H1 (cell line): ENCODE results near the gene NKD2. TPM values are rescaled to one million over a fixed set of nuclear protein-coding genes. Genes with fewer than 3 reads are reported as not detected.

Experiments
- polyA plus RNA-seq, 7 experiments: library from polyadenylated mRNA; depleted of rRNA in 3 of 7; stranded (reverse) in 5 of 7; unstranded in 2 of 7; fragments of >200 nt in 5 of 7; fragments of 200-250 nt in 2 of 7; gene quantifications; 1 replicate in 5 of 7; 2 replicates in 1 of 7; 4 replicates in 1 of 7; pipeline versions ENCODE4 v1.2.1 to v1.2.3, GENCODE V29; 2011 to 2013; ENCODE audit warnings: missing spikeins in 2 of 7, mixed read lengths in 2 of 7
- total RNA-seq: library from RNA; stranded (reverse); fragmentation: NEBNext Ultra II Directional; extraction: Animal tissue kit (Norgen Biotek cat#: 25700); gene quantifications from 2 replicates; pipeline ENCODE4 v1.2.1, GENCODE V29; 2021
- TF ChIP-seq, protein P1 (sequence below): fragments of 300-600 bp; sonication (generic); IDR thresholded peaks from 2 replicates; pipeline ENCODE4 v1.7.1; 2012; ENCODE audit warnings: low read length, moderate library complexity, mild to moderate bottlenecking, inconsistent platforms; ENCODE audit not compliant: insufficient replicate concordance

Gene NKD2
- total and polyA plus RNA-seq, 2 of the 8 experiments (the other 6 are each of a cell fraction or from before 2014, with no cell fraction given): 5.5 to 7.9 TPM

- TF ChIP-seq, protein P1, sequence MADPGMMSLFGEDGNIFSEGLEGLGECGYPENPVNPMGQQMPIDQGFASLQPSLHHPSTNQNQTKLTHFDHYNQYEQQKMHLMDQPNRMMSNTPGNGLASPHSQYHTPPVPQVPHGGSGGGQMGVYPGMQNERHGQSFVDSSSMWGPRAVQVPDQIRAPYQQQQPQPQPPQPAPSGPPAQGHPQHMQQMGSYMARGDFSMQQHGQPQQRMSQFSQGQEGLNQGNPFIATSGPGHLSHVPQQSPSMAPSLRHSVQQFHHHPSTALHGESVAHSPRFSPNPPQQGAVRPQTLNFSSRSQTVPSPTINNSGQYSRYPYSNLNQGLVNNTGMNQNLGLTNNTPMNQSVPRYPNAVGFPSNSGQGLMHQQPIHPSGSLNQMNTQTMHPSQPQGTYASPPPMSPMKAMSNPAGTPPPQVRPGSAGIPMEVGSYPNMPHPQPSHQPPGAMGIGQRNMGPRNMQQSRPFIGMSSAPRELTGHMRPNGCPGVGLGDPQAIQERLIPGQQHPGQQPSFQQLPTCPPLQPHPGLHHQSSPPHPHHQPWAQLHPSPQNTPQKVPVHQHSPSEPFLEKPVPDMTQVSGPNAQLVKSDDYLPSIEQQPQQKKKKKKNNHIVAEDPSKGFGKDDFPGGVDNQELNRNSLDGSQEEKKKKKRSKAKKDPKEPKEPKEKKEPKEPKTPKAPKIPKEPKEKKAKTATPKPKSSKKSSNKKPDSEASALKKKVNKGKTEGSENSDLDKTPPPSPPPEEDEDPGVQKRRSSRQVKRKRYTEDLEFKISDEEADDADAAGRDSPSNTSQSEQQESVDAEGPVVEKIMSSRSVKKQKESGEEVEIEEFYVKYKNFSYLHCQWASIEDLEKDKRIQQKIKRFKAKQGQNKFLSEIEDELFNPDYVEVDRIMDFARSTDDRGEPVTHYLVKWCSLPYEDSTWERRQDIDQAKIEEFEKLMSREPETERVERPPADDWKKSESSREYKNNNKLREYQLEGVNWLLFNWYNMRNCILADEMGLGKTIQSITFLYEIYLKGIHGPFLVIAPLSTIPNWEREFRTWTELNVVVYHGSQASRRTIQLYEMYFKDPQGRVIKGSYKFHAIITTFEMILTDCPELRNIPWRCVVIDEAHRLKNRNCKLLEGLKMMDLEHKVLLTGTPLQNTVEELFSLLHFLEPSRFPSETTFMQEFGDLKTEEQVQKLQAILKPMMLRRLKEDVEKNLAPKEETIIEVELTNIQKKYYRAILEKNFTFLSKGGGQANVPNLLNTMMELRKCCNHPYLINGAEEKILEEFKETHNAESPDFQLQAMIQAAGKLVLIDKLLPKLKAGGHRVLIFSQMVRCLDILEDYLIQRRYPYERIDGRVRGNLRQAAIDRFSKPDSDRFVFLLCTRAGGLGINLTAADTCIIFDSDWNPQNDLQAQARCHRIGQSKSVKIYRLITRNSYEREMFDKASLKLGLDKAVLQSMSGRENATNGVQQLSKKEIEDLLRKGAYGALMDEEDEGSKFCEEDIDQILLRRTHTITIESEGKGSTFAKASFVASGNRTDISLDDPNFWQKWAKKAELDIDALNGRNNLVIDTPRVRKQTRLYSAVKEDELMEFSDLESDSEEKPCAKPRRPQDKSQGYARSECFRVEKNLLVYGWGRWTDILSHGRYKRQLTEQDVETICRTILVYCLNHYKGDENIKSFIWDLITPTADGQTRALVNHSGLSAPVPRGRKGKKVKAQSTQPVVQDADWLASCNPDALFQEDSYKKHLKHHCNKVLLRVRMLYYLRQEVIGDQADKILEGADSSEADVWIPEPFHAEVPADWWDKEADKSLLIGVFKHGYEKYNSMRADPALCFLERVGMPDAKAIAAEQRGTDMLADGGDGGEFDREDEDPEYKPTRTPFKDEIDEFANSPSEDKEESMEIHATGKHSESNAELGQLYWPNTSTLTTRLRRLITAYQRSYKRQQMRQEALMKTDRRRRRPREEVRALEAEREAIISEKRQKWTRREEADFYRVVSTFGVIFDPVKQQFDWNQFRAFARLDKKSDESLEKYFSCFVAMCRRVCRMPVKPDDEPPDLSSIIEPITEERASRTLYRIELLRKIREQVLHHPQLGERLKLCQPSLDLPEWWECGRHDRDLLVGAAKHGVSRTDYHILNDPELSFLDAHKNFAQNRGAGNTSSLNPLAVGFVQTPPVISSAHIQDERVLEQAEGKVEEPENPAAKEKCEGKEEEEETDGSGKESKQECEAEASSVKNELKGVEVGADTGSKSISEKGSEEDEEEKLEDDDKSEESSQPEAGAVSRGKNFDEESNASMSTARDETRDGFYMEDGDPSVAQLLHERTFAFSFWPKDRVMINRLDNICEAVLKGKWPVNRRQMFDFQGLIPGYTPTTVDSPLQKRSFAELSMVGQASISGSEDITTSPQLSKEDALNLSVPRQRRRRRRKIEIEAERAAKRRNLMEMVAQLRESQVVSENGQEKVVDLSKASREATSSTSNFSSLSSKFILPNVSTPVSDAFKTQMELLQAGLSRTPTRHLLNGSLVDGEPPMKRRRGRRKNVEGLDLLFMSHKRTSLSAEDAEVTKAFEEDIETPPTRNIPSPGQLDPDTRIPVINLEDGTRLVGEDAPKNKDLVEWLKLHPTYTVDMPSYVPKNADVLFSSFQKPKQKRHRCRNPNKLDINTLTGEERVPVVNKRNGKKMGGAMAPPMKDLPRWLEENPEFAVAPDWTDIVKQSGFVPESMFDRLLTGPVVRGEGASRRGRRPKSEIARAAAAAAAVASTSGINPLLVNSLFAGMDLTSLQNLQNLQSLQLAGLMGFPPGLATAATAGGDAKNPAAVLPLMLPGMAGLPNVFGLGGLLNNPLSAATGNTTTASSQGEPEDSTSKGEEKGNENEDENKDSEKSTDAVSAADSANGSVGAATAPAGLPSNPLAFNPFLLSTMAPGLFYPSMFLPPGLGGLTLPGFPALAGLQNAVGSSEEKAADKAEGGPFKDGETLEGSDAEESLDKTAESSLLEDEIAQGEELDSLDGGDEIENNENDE: no peak
- TF ChIP-seq, all 59 proteins: peak for 0
These were observed 59.7 kb downstream of the NKD2 start (continued) for GRCh38 chr5:1068204-1068894.
